ENCODE results near the gene RER1.

RER1 gene

GRCh38 chr1:2376261-2376741, 15.3 kb upstream of the RER1 start:
- DNase-seq, result no peak

GRCh38 chr1:2376931-2377672, 14.5 kb upstream of the RER1 start:
- DNase-seq, result no peak

GRCh38 chr1:2377751-2378440, 13.7 kb upstream of the RER1 start:
- DNase-seq, result no peak

GRCh38 chr1:2378441-2378851, 13.2 kb upstream of the RER1 start:
- DNase-seq, result no peak

- DNase-seq, result no peak
These were observed 12.5 kb upstream of the RER1 start for GRCh38 chr1:2378956-2379732.

GRCh38 chr1:2379733-2380404, 11.8 kb upstream of the RER1 start:
- no peak for DNase-seq

- DNase-seq, result no peak
These were observed 10.6 kb upstream of the RER1 start for GRCh38 chr1:2380816-2381591.

- peak; percentile 75 to 77 for DNase-seq
These were observed 9.7 kb upstream of the RER1 start for GRCh38 chr1:2381741-2382620.

- peak in 1 of 2 donors; percentile 24 for DNase-seq
These were observed 8.8 kb upstream of the RER1 start for GRCh38 chr1:2382621-2383361.

GRCh38 chr1:2383576-2383975, 8.1 kb upstream of the RER1 start:
- no peak for DNase-seq

- no peak for DNase-seq
These were observed 7.3 kb upstream of the RER1 start for GRCh38 chr1:2384130-2384860.

GRCh38 chr1:2384941-2385481, 6.6 kb upstream of the RER1 start:
- no peak for DNase-seq

- no peak for DNase-seq
These were observed 5.9 kb upstream of the RER1 start for GRCh38 chr1:2385606-2386280.

- DNase-seq, result no peak
These were observed 4.7 kb upstream of the RER1 start for GRCh38 chr1:2386636-2387611.

GRCh38 chr1:2388004-2388913, 3.4 kb upstream of the RER1 start:
- no peak for DNase-seq

GRCh38 chr1:2389644-2390043, 2.0 kb upstream of the RER1 start:
- DNase-seq, result no peak

Data from CD4-positive, alpha-beta T cell treated with Interleukin-4 for 1 hour (primary cell).